ENCODE data around the gene SLC16A2.

DNA sequence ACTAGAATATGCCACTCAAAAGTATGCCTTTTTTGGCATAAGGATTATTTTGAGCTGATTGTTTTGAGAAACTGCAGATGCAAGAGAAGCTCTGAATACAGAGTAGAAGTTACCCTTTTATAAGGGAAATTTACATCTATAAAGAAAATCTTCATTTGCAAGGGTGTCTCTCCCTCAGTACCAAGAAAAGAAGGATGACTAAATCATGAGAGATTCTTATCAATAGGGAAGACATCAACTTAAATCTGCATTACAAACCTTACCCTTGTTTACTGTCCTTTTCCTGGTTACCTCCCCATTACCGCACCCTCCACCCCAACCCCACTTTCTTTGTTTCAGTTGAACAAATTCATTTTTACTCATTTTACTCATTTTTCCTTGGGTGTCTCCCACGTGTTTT is 130.6 kb downstream of the SLC16A2 start:
- TF ChIP-seq, protein P1, sequence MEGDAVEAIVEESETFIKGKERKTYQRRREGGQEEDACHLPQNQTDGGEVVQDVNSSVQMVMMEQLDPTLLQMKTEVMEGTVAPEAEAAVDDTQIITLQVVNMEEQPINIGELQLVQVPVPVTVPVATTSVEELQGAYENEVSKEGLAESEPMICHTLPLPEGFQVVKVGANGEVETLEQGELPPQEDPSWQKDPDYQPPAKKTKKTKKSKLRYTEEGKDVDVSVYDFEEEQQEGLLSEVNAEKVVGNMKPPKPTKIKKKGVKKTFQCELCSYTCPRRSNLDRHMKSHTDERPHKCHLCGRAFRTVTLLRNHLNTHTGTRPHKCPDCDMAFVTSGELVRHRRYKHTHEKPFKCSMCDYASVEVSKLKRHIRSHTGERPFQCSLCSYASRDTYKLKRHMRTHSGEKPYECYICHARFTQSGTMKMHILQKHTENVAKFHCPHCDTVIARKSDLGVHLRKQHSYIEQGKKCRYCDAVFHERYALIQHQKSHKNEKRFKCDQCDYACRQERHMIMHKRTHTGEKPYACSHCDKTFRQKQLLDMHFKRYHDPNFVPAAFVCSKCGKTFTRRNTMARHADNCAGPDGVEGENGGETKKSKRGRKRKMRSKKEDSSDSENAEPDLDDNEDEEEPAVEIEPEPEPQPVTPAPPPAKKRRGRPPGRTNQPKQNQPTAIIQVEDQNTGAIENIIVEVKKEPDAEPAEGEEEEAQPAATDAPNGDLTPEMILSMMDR (conservative IDR thresholded peaks at IDR 0.05): no peak
- TF ChIP-seq ZFX (IDR thresholded peaks at IDR 0.05): no peak

Data from C4-2B (cell line).